AG04449 (cell line): ENCODE measurements around the gene SURF2.

Source experiments
- CTCF ChIA-PET: fragments of 350-600 bp; formaldehyde crosslinking; extraction: SDS; loops from one replicate; lab custom pipeline; 2021; ENCODE audit warnings: antibody characterized with exemption; lab: Yijun Ruan, JAX
- POLR2A ChIA-PET: fragments of 400-600, 350-600 bp; formaldehyde crosslinking; extraction: SDS; loops from one replicate; lab custom pipeline; 2020; ENCODE audit warnings: antibody characterized with exemption, inconsistent platforms; lab: Yijun Ruan, JAX
- DNase-seq: peaks from one replicate; pipeline ENCODE4 v3.0.0-alpha.2; 2010; ENCODE audit warnings: low read depth, low spot score
- H3K4me3 ChIP-seq: 2 replicates; pipeline ENCODE4 v1.5.1; 2011; ENCODE audit warnings: low read depth, mild to moderate bottlenecking, control low read depth, low read length
- TF ChIP-seq, protein P1 (sequence below): IDR thresholded peaks from one replicate; pipeline ENCODE4 v1.5.1; 2011; ENCODE audit warnings: mild to moderate bottlenecking, moderate library complexity, low read length, control low read depth, inconsistent platforms; ENCODE audit not compliant: insufficient read depth; ENCODE audit errors: missing control alignments

The SURF2 gene

DNA sequence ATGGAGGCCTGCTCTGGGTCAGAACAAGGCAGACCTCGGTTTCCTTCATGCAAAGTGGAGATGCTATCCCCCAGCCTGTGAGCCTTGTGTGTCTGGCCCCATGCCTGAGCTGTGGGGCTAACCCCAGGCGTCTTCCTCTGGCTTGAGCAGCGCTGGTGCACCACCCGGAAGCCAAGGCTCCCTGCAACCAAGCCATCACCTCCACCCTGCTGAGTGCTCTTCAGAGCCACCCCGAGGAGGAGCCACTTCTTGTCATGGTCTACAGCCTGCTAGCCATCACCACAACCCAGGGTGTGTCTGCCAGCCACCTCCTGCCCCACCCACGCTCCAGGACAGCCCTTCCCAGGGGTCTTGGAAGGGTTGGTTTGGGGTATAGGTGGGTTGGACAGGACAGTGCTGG is 45.2 kb downstream of the SURF2 start:
- CTCF ChIA-PET: interaction anchor here (1.2 to 2.7 kb wide), 4 partner anchors 9 to 85 kb away, joined by 3 to 8 read pairs (median 6); no protein-coding TSS in a partner anchor
- no peak for DNase-seq
- POLR2A ChIA-PET: no interaction called here
- TF ChIP-seq, protein P1, sequence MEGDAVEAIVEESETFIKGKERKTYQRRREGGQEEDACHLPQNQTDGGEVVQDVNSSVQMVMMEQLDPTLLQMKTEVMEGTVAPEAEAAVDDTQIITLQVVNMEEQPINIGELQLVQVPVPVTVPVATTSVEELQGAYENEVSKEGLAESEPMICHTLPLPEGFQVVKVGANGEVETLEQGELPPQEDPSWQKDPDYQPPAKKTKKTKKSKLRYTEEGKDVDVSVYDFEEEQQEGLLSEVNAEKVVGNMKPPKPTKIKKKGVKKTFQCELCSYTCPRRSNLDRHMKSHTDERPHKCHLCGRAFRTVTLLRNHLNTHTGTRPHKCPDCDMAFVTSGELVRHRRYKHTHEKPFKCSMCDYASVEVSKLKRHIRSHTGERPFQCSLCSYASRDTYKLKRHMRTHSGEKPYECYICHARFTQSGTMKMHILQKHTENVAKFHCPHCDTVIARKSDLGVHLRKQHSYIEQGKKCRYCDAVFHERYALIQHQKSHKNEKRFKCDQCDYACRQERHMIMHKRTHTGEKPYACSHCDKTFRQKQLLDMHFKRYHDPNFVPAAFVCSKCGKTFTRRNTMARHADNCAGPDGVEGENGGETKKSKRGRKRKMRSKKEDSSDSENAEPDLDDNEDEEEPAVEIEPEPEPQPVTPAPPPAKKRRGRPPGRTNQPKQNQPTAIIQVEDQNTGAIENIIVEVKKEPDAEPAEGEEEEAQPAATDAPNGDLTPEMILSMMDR: no peak
- no peak overlapping the region for H3K4me3 ChIP-seq

DNA sequence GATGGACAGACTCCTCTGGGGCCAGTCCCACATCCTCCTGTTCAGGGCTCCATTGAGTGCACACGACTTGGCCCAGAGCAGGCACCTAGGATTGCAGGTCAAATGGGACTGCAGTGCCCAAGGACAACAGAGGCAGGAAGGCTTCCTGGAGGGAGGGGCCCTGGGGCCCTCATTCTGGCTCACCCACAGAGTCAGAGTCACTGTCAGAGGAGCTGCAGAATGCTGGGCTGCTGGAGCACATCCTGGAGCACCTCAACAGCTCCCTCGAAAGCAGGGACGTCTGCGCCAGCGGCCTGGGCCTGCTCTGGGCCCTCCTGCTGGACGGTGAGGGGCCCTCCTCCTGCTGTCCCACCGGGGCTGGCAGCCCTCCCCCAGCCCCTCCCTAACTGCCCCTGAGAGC is 46.3 kb downstream of the SURF2 start:
- no peak for DNase-seq
- TF ChIP-seq, protein P1: no peak
- H3K4me3 ChIP-seq: no peak overlapping the region
- ChIA-PET POLR2A (no interaction called here), CTCF (interaction anchor here (0.6 to 2.7 kb wide), 7 partner anchors 8 to 84 kb away, joined by 3 to 8 read pairs (median 4); no protein-coding TSS in a partner anchor)

DNA sequence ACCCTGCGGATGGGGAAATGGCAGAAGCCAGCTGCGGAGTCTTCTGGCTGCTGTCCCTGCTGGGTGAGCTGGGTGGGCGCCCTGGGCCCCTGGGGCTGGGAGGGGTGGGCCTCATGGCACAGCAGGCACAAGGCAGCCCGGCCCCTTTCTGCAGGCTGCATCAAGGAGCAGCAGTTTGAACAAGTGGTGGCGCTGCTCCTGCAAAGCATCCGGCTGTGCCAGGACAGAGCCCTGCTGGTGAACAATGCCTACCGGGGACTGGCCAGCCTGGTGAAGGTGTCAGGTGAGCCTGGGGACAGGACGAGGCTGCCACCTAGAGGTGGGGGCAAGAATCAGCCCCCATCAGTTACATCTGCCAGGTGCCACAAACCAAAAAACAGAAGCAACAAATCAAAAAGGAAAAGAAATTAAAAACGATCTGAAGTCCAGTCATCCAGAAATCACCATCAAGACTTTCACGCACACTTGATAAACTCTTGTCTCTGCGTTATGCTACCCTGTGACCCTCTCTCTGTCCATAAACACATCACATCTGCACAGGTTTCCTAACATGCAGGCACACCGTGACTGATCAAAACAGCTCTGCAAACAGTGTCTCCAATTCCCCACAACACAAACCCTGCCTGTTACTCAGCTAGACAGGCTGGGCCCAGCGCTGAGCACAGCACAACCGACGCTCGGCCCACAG is 47.6 kb downstream of the SURF2 start:
- no peak for DNase-seq
- no peak overlapping the region for H3K4me3 ChIP-seq
- TF ChIP-seq, protein P1: peak; percentile 27
- POLR2A ChIA-PET: interaction anchor here (0.5 kb wide), 1 partner anchor 27 kb away, joined by 3 read pairs; no protein-coding TSS in a partner anchor
- CTCF ChIA-PET: interaction anchor here (1.2 to 3.5 kb wide), 5 partner anchors 8 to 83 kb away, joined by 4 to 31 read pairs (median 5); partner anchors contain the start of gene REXO4

DNA sequence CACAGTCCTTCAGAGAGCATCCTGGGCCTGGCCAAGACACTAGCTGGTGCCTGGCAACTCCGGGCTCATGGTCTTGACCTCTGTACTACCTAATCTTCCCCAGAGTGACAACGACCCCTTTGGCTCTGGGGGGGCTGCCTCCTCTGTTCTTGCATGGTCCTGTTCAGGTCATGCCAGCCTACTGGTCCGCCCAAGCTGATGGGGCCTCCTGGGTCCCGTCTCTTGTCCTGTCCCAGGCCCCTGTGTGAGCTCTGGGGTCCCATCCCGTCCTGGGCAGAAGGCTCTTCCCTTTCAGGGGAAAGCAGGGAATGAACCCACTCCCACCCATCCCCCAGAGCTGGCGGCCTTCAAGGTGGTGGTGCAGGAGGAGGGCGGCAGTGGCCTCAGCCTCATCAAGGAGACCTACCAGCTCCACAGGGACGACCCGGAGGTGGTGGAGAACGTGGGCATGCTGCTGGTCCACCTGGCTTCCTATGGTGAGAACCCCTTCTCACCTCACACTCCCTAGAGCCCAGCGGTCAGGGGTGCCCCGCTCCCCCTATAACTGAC is 48.2 kb downstream of the SURF2 start:
- CTCF ChIA-PET: interaction anchor here (1.1 to 3.5 kb wide), 4 partner anchors 9 to 82 kb away, joined by 3 to 31 read pairs (median 5); partner anchors contain the start of gene REXO4
- no peak overlapping the region for H3K4me3 ChIP-seq
- TF ChIP-seq, protein P1: no peak
- POLR2A ChIA-PET: interaction anchor here (0.5 kb wide), 1 partner anchor 28 kb away, joined by 3 read pairs; no protein-coding TSS in a partner anchor
- DNase-seq: no peak

DNA sequence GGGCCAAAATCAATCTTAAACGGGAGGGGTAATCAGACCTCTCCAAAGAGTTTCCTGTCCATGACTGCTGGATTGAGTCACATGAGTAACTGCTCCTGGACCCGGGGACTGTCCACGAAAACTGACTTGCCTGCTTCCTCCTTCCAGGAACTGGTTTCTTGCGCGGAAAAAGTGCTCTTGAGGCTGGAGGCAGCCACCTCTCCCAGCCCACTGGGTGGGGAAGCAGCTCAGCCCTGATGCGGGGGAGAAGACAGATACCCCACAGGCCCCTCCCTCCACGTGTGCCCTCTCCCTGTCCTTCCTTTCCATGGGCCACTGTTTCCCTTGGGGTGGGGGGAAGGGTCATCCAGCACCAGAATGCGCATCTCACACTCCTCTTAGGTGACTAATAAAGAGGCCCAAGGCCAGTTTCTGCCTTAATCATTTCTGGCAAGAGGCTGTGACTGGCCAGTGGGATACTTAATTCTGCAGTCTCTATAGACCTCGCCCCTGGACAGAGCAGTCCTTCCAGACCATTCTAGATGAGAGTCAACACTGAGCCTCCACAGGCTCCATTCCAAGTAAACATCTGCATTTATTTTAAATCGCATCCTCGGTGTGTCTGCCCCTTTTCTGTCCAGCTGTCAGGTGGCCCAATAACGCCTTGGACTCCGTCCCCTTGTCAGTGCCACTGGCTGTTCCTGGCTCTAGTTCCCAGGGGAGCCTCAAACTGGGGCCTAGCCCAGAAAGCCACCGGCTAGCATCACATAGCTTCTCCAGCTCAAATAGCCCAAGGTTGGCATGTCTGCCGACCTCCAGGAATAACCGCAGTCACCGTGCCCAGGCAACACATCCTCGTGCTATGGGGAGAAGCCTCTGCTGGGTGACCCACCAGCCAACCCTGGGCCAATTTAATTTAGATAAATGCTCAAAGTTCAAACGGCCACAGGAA is 49.4 kb downstream of the SURF2 start:
- ChIA-PET CTCF (interaction anchor here (0.8 to 3.5 kb wide), 12 partner anchors 8 to 84 kb away, joined by 3 to 31 read pairs (median 3); partner anchors contain the start of gene REXO4), POLR2A (no interaction called here)
- DNase-seq: no peak
- H3K4me3 ChIP-seq: no peak overlapping the region
- TF ChIP-seq, protein P1: no peak
